ENCODE measurements around the gene KCNG4. TPM values are rescaled to one million over a fixed set of nuclear protein-coding genes. Genes with fewer than 3 reads are reported as not detected.

KCNG4 gene
- total RNA-seq, 1 experiment from 2014 or later, result not detected

DNA sequence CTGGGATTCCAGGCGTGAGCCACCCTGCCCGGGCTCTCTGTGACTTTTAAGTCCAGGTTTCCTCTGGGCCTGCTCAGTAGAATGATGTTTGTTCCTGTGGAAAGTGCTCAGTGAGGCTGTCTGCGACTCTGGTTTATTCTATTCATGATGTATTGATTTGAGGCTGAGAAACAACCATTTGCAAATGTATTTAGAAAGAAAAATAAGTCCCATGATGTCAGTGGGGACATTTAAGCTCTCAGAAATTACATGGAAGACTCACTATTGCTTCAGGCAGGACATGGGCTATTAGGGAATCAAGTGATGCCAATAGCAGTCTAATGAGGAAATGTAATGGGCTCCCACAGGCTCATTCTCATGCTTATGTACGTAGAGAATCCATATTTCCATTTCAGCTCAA lies 22.2 kb upstream of the KCNG4 start:
- no peak for TF ChIP-seq SIN3A (IDR thresholded peaks at IDR 0.05; ENCODE audit: borderline replicate concordance, insufficient read depth, low read depth, low read length)
- TF ChIP-seq, protein P1, sequence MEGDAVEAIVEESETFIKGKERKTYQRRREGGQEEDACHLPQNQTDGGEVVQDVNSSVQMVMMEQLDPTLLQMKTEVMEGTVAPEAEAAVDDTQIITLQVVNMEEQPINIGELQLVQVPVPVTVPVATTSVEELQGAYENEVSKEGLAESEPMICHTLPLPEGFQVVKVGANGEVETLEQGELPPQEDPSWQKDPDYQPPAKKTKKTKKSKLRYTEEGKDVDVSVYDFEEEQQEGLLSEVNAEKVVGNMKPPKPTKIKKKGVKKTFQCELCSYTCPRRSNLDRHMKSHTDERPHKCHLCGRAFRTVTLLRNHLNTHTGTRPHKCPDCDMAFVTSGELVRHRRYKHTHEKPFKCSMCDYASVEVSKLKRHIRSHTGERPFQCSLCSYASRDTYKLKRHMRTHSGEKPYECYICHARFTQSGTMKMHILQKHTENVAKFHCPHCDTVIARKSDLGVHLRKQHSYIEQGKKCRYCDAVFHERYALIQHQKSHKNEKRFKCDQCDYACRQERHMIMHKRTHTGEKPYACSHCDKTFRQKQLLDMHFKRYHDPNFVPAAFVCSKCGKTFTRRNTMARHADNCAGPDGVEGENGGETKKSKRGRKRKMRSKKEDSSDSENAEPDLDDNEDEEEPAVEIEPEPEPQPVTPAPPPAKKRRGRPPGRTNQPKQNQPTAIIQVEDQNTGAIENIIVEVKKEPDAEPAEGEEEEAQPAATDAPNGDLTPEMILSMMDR (IDR thresholded peaks at IDR 0.05), result no peak
- no peak for TF ChIP-seq TCF7L2 (IDR thresholded peaks at IDR 0.05; ENCODE audit: low read depth, low read length)
- TF ChIP-seq, protein P2, sequence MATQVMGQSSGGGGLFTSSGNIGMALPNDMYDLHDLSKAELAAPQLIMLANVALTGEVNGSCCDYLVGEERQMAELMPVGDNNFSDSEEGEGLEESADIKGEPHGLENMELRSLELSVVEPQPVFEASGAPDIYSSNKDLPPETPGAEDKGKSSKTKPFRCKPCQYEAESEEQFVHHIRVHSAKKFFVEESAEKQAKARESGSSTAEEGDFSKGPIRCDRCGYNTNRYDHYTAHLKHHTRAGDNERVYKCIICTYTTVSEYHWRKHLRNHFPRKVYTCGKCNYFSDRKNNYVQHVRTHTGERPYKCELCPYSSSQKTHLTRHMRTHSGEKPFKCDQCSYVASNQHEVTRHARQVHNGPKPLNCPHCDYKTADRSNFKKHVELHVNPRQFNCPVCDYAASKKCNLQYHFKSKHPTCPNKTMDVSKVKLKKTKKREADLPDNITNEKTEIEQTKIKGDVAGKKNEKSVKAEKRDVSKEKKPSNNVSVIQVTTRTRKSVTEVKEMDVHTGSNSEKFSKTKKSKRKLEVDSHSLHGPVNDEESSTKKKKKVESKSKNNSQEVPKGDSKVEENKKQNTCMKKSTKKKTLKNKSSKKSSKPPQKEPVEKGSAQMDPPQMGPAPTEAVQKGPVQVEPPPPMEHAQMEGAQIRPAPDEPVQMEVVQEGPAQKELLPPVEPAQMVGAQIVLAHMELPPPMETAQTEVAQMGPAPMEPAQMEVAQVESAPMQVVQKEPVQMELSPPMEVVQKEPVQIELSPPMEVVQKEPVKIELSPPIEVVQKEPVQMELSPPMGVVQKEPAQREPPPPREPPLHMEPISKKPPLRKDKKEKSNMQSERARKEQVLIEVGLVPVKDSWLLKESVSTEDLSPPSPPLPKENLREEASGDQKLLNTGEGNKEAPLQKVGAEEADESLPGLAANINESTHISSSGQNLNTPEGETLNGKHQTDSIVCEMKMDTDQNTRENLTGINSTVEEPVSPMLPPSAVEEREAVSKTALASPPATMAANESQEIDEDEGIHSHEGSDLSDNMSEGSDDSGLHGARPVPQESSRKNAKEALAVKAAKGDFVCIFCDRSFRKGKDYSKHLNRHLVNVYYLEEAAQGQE (IDR thresholded peaks at IDR 0.05; ENCODE audit: insufficient read depth in 1 of 2, low read depth in 2 of 2, low read length in 1 of 2), result no peak
- TF ChIP-seq POLR2AphosphoS5 (IDR thresholded peaks at IDR 0.05; ENCODE audit: low read depth, low read length), result no peak
- Histone ChIP-seq H3K27ac (ENCODE audit: low read length) (no peak overlapping the region), H3K4me1 (ENCODE audit: control insufficient read depth, insufficient read depth, low read length) (no peaks in the 10 kb centered on the region), H3K9me3 (ENCODE audit: control insufficient read depth, insufficient read depth, low read depth, low read length) (no peaks in the 10 kb centered on the region), H3K4me3 (ENCODE audit: low read depth in 2 of 2, low read length in 2 of 2) (no peak overlapping the region), H3K36me3 (ENCODE audit: control insufficient read depth, insufficient read depth, low read length) (no peaks in the 10 kb centered on the region), H3K27me3 (ENCODE audit: control insufficient read depth, insufficient read depth, low read length) (no peaks in the 10 kb centered on the region)
- intact Hi-C loops (cut with micrococcal nuclease; ENCODE audit: unreplicated experiment), result no loop called here
- in situ Hi-C loops (cut with HindIII; ENCODE audit: low pct_unique_long_range_greater_than_20kb, low sequenced_read_pairs), result no loop called here
- no TSS peak for BruUV-seq (replicated peaks)
- ATAC-seq (no peak), DNase-seq (ENCODE audit: low read depth, low spot score) (no peak)
- CTCF ChIA-PET, result no interaction called here
- POLR2A ChIA-PET, result no interaction called here

DNA sequence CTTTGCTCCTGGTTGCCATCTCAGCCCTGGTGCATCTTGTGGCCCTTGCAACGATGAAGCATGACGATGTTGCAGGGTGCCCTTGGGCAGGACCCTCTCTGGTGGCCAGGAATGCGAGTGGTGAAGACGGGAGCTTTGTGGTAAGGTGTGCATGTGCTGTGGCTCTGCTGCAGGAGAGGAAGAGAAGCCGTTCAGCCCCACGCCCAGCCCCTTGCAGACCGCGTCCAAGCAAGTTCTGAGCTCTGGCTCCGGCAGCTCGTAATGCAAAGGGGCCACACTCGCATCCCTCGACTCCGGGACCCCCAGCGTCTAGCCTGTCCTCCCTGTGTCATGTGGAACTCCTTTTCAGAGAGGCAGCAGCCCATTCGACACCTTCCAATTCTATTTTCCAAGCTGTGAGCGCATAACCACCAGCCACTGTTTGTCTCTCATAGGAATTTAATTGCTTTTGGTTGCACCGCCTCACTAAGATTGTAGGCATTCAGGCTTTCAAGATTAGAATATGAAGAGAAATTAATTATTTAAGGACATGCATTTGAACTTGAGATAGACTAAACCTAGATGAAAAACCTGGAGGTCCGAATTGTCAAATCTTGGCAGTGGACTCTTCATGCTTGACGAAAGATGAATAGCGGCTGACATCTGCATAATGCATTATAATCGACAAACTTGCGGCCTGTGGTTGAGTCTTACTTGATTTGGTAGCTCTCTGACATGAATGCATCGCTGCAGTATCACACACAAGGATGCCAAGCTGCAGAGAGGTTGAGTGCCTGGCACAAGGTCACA lies 21.1 kb upstream of the KCNG4 start:
- ChIA-PET POLR2A (no interaction called here), CTCF (no interaction called here)
- TF ChIP-seq POLR2AphosphoS5 (IDR thresholded peaks at IDR 0.05; ENCODE audit: low read depth, low read length), result no peak
- TF ChIP-seq SIN3A (IDR thresholded peaks at IDR 0.05; ENCODE audit: borderline replicate concordance, insufficient read depth, low read depth, low read length), result no peak
- TF ChIP-seq TCF7L2 (IDR thresholded peaks at IDR 0.05; ENCODE audit: low read depth, low read length), result no peak
- TF ChIP-seq, protein P1 (IDR thresholded peaks at IDR 0.05), result no peak
- ATAC-seq (no peak), DNase-seq (ENCODE audit: low read depth, low spot score) (no peak)
- H3K36me3 ChIP-seq (ENCODE audit: control insufficient read depth, insufficient read depth, low read length), result no peaks in the 10 kb centered on the region
- no peak overlapping the region for H3K4me3 ChIP-seq (ENCODE audit: low read depth in 2 of 2, low read length in 2 of 2)
- no peaks in the 10 kb centered on the region for H3K27me3 ChIP-seq (ENCODE audit: control insufficient read depth, insufficient read depth, low read length)
- intact Hi-C loops (cut with micrococcal nuclease; ENCODE audit: unreplicated experiment), result no loop called here
- no peaks in the 10 kb centered on the region for H3K4me1 ChIP-seq (ENCODE audit: control insufficient read depth, insufficient read depth, low read length)
- no TSS peak for BruUV-seq (replicated peaks)
- H3K9me3 ChIP-seq (ENCODE audit: control insufficient read depth, insufficient read depth, low read depth, low read length), result no peaks in the 10 kb centered on the region
- in situ Hi-C loops (cut with HindIII; ENCODE audit: low pct_unique_long_range_greater_than_20kb, low sequenced_read_pairs), result no loop called here
- H3K27ac ChIP-seq (ENCODE audit: low read length), result no peak overlapping the region
